HEK293T (cell line): ENCODE data around the gene PNMA8A.

Experiments used
- ARNT ChIP-seq: fragments of 450-650 bp; IDR thresholded peaks from 2 replicates; pipeline ENCODE4 v1.6.1; 2017; ENCODE audit warnings: mild to moderate bottlenecking
- BHLHE40 ChIP-seq: fragments of 450-650 bp; IDR thresholded peaks from 2 replicates; pipeline ENCODE4 v1.6.1; 2016; ENCODE audit warnings: mild to moderate bottlenecking, moderate library complexity, borderline replicate concordance
- FOXM1 ChIP-seq: fragments of 450-650 bp; IDR thresholded peaks from 2 replicates; pipeline ENCODE4 v1.6.1; 2017; ENCODE audit warnings: mild to moderate bottlenecking, borderline replicate concordance
- LEF1 ChIP-seq: fragments of 450-650 bp; IDR thresholded peaks from 2 replicates; pipeline ENCODE4 v1.6.1; 2017; ENCODE audit warnings: mild to moderate bottlenecking, borderline replicate concordance
- PKNOX1 ChIP-seq: fragments of 450-650 bp; IDR thresholded peaks from 2 replicates; pipeline ENCODE4 v1.6.1; 2016
- SP1 ChIP-seq: fragments of 450-650 bp; IDR thresholded peaks from 2 replicates; pipeline ENCODE4 v1.6.1; 2017
- TARDBP ChIP-seq: fragments of 450-650 bp; IDR thresholded peaks from 2 replicates; pipeline ENCODE4 v1.6.1; 2016

- no peak for TF ChIP-seq PKNOX1
- TF ChIP-seq BHLHE40: no peak
- TF ChIP-seq FOXM1: no peak
- TF ChIP-seq LEF1: no peak
- no peak for TF ChIP-seq SP1
- TF ChIP-seq TARDBP: no peak
- no peak for TF ChIP-seq ARNT
These were observed 10.6 kb upstream of the PNMA8A start for GRCh38 chr19:46481947-46482346.
